Measurements from ENCODE around the gene KSR1. TPM values are rescaled to one million over a fixed set of nuclear protein-coding genes. Genes with fewer than 3 reads are reported as not detected.

Gene KSR1
- total and polyA plus RNA-seq, 2 experiments from 2014 or later, result 7.8 to 53.2 TPM

- peaks cover 28% of the 10 kb centered on the region for H3K4me1 Mint-ChIP-seq
- H3K36me3 Mint-ChIP-seq (ENCODE audit: low read depth), result peaks cover 5% of the 10 kb centered on the region; the same call in 2 of the 3 replicates
- no peak for DNase-seq (ENCODE audit: low spot score)
- H3K4me2 ChIP-seq, result no peak overlapping the region
- H3K9me3 Mint-ChIP-seq, result no peaks in the 10 kb centered on the region; the same call in 2 of the 3 replicates
- ATAC-seq, result no peak
- no peaks in the 10 kb centered on the region for H3K27me3 ChIP-seq (ENCODE audit: insufficient read depth)
- no peak overlapping the region for H3K27ac ChIP-seq (ENCODE audit: low read depth)
- H3K79me2 ChIP-seq (replicated peaks; ENCODE audit: insufficient read depth), result peaks cover 40% of the 10 kb centered on the region
- no peak overlapping the region for H3K4me3 Mint-ChIP-seq
- no peaks in the 10 kb centered on the region for H3K36me3 ChIP-seq (ENCODE audit: insufficient read depth)
- H2AFZ ChIP-seq, result no peak overlapping the region
- peaks cover 13% of the 10 kb centered on the region; the same call in 1 of the 2 replicates for H3K4me1 ChIP-seq (ENCODE audit: insufficient read depth)
- H3K27ac Mint-ChIP-seq, result peak overlapping the region; percentile 52; the same call in 1 of the 2 replicates
- H3K9me2 ChIP-seq (ENCODE audit: insufficient read depth), result no peaks in the 10 kb centered on the region
- peaks cover 8% of the 10 kb centered on the region for H3K27me3 Mint-ChIP-seq (ENCODE audit: insufficient read depth, low read depth, poor library complexity)
- no peaks in the 10 kb centered on the region for H3F3A ChIP-seq (replicated peaks; ENCODE audit: low read depth)
- no peak overlapping the region for H3K4me3 ChIP-seq
- H4K20me1 ChIP-seq (replicated peaks; ENCODE audit: insufficient read depth), result peaks cover 10% of the 10 kb centered on the region; the same call in 1 of the 2 replicates
- TF ChIP-seq NANOG (IDR thresholded peaks at IDR 0.05; ENCODE audit: borderline replicate concordance), result no peak
- no peak for TF ChIP-seq ZNF114 (CRISPR knock-in tag; IDR thresholded peaks at IDR 0.05)
- no peak for TF ChIP-seq REST (IDR thresholded peaks at IDR 0.05; ENCODE audit: unreplicated experiment)
- no peak for TF ChIP-seq CREB1 (CRISPR knock-in tag; IDR thresholded peaks at IDR 0.05; ENCODE audit: low read depth)
- TF ChIP-seq ZNF331 (CRISPR knock-in tag; IDR thresholded peaks at IDR 0.05; ENCODE audit: low read depth), result no peak
- TF ChIP-seq CTCF (conservative IDR thresholded peaks at IDR 0.05; ENCODE audit: low read depth in 2 of 2), result no peak
- no peak for TF ChIP-seq STAT1 (IDR thresholded peaks at IDR 0.05; ENCODE audit: unreplicated experiment)
Observed at GRCh38 chr17:27567563-27567859, 111.3 kb downstream of the KSR1 start.

- Mint-ChIP-seq H3K27ac (peak overlapping the region; percentile 62; the same call in 1 of the 2 replicates), H3K36me3 (ENCODE audit: low read depth) (peaks cover 5% of the 10 kb centered on the region; the same call in 2 of the 3 replicates), H3K4me1 (peaks cover 35% of the 10 kb centered on the region), H3K9me3 (no peaks in the 10 kb centered on the region; the same call in 2 of the 3 replicates), H3K4me3 (no peak overlapping the region), H3K27me3 (ENCODE audit: insufficient read depth, low read depth, poor library complexity) (peaks cover 8% of the 10 kb centered on the region)
- DNase-seq (ENCODE audit: low spot score), result no peak
- H2AFZ ChIP-seq, result no peak overlapping the region
- no peak for ATAC-seq
- TF ChIP-seq REST (IDR thresholded peaks at IDR 0.05; ENCODE audit: unreplicated experiment) (no peak), ZNF331 (CRISPR knock-in tag; IDR thresholded peaks at IDR 0.05; ENCODE audit: low read depth) (no peak), JUNB (IDR thresholded peaks at IDR 0.05; ENCODE audit: unreplicated experiment) (no peak), STAT1 (IDR thresholded peaks at IDR 0.05; ENCODE audit: unreplicated experiment) (no peak), NANOG (IDR thresholded peaks at IDR 0.05; ENCODE audit: borderline replicate concordance) (no peak)
- peaks cover 19% of the 10 kb centered on the region for H3K4me1 ChIP-seq (ENCODE audit: insufficient read depth)
- no peak overlapping the region for H3K27ac ChIP-seq (ENCODE audit: low read depth)
- peaks cover 46% of the 10 kb centered on the region for H3K79me2 ChIP-seq (replicated peaks; ENCODE audit: insufficient read depth)
- no peaks in the 10 kb centered on the region for H3F3A ChIP-seq (replicated peaks; ENCODE audit: low read depth)
- H3K36me3 ChIP-seq (ENCODE audit: insufficient read depth), result no peaks in the 10 kb centered on the region
- H3K4me2 ChIP-seq, result no peak overlapping the region
- no peaks in the 10 kb centered on the region for H3K27me3 ChIP-seq (ENCODE audit: insufficient read depth)
- H3K9me2 ChIP-seq (ENCODE audit: insufficient read depth), result no peaks in the 10 kb centered on the region
- H4K20me1 ChIP-seq (replicated peaks; ENCODE audit: insufficient read depth), result peaks cover 10% of the 10 kb centered on the region; the same call in 1 of the 2 replicates
- no peak overlapping the region for H3K4me3 ChIP-seq
Observed at GRCh38 chr17:27568216-27568615, 112.0 kb downstream of the KSR1 start.
